ENCODE data around the gene OBSCN. TPM values are rescaled to one million over a fixed set of nuclear protein-coding genes. Genes with fewer than 3 reads are reported as not detected.

The OBSCN gene
- total and polyA plus RNA-seq, 2 of the 4 experiments (the other 2 are of a cell fraction), result 4.1 to 9.5 TPM

DNA sequence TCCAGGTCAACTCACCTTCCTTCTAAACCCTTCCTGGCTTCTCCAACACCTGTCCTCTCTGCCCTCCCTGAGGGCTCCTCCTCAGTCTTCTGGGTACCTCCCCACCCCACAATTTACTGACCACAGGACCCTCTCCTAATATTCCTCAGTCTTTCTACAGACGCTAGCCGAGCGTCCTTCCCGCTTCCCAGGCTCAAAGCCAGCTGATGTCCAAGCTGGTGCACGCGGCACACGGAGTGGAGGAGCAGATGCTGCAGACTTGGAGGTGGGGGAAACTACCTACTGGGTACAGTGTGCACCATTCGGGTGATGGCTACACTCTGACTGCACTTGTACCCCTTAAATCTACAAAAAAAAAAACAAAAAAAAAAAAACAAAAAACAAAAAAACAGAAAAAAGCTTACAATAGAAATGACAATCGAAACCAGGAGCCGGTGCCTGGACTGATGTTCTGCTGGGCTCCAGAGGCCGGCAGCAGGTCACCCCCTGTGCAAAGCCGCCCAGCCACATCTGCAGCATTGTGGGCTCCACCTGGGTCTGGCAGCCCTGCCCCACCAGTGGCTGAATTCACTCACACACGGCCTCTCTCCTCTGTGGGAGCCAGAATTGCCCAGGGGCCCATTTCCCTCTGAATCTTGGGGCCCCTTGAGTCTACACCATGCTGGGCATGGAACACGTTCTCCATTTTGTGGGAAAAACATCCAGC lies 191.8 kb downstream of the OBSCN start:
- Histone ChIP-seq H2BK5ac (ENCODE audit: low read depth, low read length, poor library complexity, severe bottlenecking) (no peak overlapping the region), H3K9me3 (ENCODE audit: control insufficient read depth, insufficient read depth, low read length) (no peaks in the 10 kb centered on the region), H2BK20ac (ENCODE audit: low read depth, low read length) (no peak overlapping the region), H3K9ac (ENCODE audit: low read depth, low read length) (no peak overlapping the region), H3K4me3 (ENCODE audit: insufficient read depth, low read depth, low read length) (no peak overlapping the region), H2AK5ac (ENCODE audit: low read depth, low read length) (no peak overlapping the region), H4K5ac (ENCODE audit: low read depth, low read length) (no peak overlapping the region), H3K23ac (ENCODE audit: low read depth, low read length) (no peak overlapping the region), H4K20me1 (ENCODE audit: insufficient read depth, low read length) (peaks cover 55% of the 10 kb centered on the region), H3K14ac (replicated peaks; ENCODE audit: low read depth, low read length) (no peak overlapping the region), H2AK9ac (replicated peaks; ENCODE audit: low read depth, low read length, poor library complexity) (no peak overlapping the region), H4K8ac (ENCODE audit: low read depth in 2 of 2, low read length in 2 of 2) (no peak overlapping the region), H3K56ac (ENCODE audit: extremely low read depth, insufficient read depth, low read length) (no peak overlapping the region), H3K9me1 (ENCODE audit: insufficient read depth, low read length) (0 out of 2 replicates have a peak, but pooled peaks cover 2% of the 10 kb centered on the region), H3K27me3 (ENCODE audit: control insufficient read depth, insufficient read depth, low read length) (no peaks in the 10 kb centered on the region), H2BK120ac (ENCODE audit: low read depth, low read length) (no peak overlapping the region), H3K18ac (ENCODE audit: low read depth, low read length) (no peak overlapping the region), H3K4me1 (ENCODE audit: control insufficient read depth, insufficient read depth, low read length) (peaks cover 4% of the 10 kb centered on the region; the same call in 1 of the 2 replicates), H2AFZ (replicated peaks; ENCODE audit: low read length, poor library complexity) (no peak overlapping the region), H3K79me1 (ENCODE audit: low read depth in 1 of 2, low read length in 2 of 2) (peaks cover 12 to 71% of the 10 kb centered on the region in 2 experiments), H4K91ac (ENCODE audit: insufficient read depth, low read depth, low read length) (no peak overlapping the region), H3K36me3 (ENCODE audit: control insufficient read depth, insufficient read depth, low read length) (peaks cover 60% of the 10 kb centered on the region), H3K4ac (ENCODE audit: low read depth, low read length) (no peak overlapping the region), H2BK15ac (ENCODE audit: low read depth, low read length) (no peak overlapping the region), H3K27ac (ENCODE audit: insufficient read depth, low read length) (no peak overlapping the region), H3K4me2 (ENCODE audit: low read depth, low read length) (no peak overlapping the region)
- ChIA-PET CTCF (no interaction called here), POLR2A (ENCODE audit: unreplicated experiment) (no interaction called here)
- intact Hi-C loops (cut with micrococcal nuclease) (no loop called here), dilution Hi-C loops (cut with HindIII; ENCODE audit: low sequenced_read_pairs, unreplicated experiment) (no loop called here), in situ Hi-C loops (cut with MboI; ENCODE audit: low sequenced_read_pairs) (no loop called here)
- no peak for TF ChIP-seq MXI1 (IDR thresholded peaks at IDR 0.05; ENCODE audit: borderline replicate concordance, low read depth, low read length)
- TF ChIP-seq, protein P1, sequence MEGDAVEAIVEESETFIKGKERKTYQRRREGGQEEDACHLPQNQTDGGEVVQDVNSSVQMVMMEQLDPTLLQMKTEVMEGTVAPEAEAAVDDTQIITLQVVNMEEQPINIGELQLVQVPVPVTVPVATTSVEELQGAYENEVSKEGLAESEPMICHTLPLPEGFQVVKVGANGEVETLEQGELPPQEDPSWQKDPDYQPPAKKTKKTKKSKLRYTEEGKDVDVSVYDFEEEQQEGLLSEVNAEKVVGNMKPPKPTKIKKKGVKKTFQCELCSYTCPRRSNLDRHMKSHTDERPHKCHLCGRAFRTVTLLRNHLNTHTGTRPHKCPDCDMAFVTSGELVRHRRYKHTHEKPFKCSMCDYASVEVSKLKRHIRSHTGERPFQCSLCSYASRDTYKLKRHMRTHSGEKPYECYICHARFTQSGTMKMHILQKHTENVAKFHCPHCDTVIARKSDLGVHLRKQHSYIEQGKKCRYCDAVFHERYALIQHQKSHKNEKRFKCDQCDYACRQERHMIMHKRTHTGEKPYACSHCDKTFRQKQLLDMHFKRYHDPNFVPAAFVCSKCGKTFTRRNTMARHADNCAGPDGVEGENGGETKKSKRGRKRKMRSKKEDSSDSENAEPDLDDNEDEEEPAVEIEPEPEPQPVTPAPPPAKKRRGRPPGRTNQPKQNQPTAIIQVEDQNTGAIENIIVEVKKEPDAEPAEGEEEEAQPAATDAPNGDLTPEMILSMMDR (conservative IDR thresholded peaks at IDR 0.05; ENCODE audit: low read depth, low read length), result no peak
- TF ChIP-seq MAZ (IDR thresholded peaks at IDR 0.05; ENCODE audit: borderline replicate concordance, low read depth, low read length), result no peak
- no peak for TF ChIP-seq RCOR1 (IDR thresholded peaks at IDR 0.05; ENCODE audit: insufficient replicate concordance, low read length)
- TF ChIP-seq ELK1 (IDR thresholded peaks at IDR 0.05; ENCODE audit: borderline replicate concordance, low read depth, low read length), result no peak
- TF ChIP-seq RAD21 (IDR thresholded peaks at IDR 0.05; ENCODE audit: low read length), result no peak
- no peak for TF ChIP-seq FOS (IDR thresholded peaks at IDR 0.05; ENCODE audit: low read depth, low read length)
- TF ChIP-seq CEBPB (IDR thresholded peaks at IDR 0.05; ENCODE audit: low read depth, low read length), result no peak
- TF ChIP-seq CHD1 (IDR thresholded peaks at IDR 0.05; ENCODE audit: low read depth, low read length), result no peak
- TF ChIP-seq RFX5 (IDR thresholded peaks at IDR 0.05; ENCODE audit: low read depth, low read length), result no peak
- TF ChIP-seq SMC3 (IDR thresholded peaks at IDR 0.05; ENCODE audit: low read depth, low read length), result no peak
- no TSS peak for BruUV-seq (replicated peaks)
- ATAC-seq (ENCODE audit: low read depth) (no peak), DNase-seq (no peak)
- 97% methylated on average over 5 of the region's 14 CpGs; no CpG with 5 or more reads in 1 of the 2 experiments for WGBS, 2 experiments (ENCODE audit: extremely low coverage in 2 of 2, insufficient read length in 1 of 2)
